Activated T-helper 1 cell treated with Interleukin-2 at 50 U/mL for 16 hours (primary cell): ENCODE measurements around the gene LPCAT2.

Source experiments
- DNase-seq: peaks from one replicate; pipeline ENCODE4 v3.0.0-alpha.2; 2020; ENCODE audit warnings: low read depth

LPCAT2 gene, protein sequence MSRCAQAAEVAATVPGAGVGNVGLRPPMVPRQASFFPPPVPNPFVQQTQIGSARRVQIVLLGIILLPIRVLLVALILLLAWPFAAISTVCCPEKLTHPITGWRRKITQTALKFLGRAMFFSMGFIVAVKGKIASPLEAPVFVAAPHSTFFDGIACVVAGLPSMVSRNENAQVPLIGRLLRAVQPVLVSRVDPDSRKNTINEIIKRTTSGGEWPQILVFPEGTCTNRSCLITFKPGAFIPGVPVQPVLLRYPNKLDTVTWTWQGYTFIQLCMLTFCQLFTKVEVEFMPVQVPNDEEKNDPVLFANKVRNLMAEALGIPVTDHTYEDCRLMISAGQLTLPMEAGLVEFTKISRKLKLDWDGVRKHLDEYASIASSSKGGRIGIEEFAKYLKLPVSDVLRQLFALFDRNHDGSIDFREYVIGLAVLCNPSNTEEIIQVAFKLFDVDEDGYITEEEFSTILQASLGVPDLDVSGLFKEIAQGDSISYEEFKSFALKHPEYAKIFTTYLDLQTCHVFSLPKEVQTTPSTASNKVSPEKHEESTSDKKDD

DNA sequence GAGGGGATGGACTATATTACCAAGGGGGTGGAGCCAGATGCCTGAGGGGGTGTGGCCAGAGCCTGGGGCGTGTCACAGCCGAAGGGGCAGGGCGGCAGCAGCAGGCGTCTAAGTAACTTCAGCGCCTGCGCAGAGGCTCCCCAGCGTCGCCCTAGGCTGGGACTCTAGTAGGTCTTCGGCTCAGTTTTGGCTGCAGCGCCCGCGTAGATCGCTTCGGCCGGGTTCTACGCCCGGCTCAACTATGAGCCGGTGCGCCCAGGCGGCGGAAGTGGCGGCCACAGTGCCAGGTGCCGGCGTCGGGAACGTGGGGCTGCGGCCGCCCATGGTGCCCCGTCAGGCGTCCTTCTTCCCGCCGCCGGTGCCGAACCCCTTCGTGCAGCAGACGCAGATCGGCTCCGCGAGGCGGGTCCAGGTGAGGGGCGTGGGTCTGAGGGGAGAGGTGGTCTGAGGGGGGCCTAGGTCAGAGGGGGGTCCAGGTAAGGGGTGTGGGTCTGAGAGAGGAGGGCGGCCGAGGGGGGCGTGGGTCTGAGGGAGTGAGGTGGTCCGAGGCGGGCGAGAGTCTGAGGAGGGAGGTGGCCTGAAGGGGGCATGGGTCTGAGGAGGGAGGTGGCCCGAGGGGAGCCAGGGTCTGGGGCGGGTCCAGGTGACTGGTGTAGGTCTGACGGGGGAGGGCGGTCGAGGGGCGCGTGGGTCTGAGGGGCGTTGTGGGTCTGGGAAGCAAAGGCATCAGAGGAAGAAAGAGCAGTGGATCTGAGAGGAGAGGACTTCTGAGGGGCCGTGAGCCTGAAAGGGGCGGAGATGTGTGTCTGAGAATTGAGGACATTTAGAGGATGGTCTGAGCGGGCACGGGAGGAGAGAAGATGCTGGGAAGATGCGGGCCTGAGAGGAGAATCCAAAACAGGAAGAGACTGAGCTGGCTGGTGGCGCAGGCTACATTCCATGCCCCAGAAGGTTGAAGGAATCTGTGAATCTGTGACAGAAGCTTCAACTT, at the start of gene LPCAT2:
Gene LPCAT2 (plus strand): TSS at position 132 of the 991 bp plus-strand sequence. CDS start 110 bp downstream, at position 242.
- no peak for DNase-seq

- DNase-seq: no peak
These were observed 46.6 kb upstream of the LPCAT2 start for GRCh38 chr16:55462241-55462640.

GRCh38 chr16:55464375-55464774, 44.5 kb upstream of the LPCAT2 start:
- DNase-seq: no peak

DNA sequence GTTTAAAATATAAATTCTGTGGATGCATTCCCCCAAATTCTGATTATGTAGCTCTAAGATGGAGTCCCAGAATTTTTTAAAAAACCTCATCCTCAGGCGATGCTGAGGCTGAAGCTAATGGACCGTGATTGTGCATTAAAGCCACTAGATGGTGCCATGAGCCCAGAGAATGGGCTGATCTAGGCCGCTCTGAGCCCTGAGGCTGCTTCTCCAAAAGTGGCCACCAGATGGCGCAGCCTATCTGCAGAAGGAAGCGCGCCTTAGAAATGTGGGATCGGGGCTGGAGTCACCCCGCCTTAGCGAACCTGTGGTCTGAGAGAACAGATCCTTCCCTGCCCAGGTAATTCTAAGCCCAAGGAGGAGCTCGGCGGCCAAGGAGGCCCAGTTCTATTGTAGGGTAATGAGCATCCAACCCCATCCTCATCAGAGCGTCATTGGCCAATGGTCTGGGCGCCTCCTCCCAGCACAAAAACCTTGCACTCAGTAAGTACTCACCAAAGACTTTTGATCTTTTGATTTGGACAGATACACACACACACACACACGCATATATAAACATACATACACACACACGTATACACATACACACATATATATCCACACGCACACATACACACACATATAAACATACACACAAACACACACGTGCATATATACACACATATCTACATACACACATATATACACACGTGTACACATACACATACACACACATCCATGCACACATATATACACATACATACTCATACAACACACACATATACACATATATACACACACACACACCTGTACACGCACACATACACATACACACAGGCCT, 43.6 kb upstream of the LPCAT2 start:
- DNase-seq: peak; percentile 62

DNA sequence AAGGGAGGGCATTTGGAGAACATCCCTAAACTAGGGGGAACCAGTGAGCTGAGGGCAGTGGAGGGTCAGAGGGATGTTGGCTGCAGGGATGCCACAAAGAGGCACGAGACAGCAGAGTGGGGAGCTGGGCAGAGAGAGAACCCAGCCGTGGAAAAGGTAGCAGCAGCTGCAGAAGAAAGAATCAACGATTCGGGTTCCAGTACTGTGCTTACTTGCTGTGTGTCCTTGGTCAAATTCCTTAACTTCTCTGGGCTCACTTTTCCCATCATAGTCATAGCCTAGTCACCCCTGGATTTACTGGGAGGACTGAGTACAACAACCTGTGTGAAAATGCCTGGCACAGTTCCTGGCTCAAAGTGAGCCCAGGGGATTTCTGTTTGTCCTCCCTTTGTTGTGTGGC, 42.7 kb upstream of the LPCAT2 start:
- no peak for DNase-seq

DNA sequence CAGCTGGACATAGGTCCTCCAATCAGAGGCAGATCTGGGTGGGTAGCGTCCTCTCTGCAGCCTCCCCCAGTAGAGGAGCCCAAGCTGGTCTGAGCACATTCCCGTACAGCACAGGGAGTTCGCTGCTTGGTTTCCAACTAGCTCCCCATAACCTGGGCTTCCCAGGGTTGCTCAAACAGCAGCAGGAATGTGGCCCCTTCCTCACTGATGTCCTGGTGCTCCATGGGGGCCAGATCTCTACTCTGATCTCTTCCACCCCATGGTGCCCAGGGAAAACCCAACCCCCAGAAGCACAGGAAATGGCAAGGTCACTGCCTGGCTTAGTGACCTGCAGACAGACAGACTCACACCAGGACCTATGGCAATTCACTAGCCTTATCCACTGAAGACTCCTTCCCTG, 41.0 kb upstream of the LPCAT2 start:
- DNase-seq: no peak

- DNase-seq: no peak
These were observed 40.4 kb upstream of the LPCAT2 start for GRCh38 chr16:55468352-55468990.

DNA sequence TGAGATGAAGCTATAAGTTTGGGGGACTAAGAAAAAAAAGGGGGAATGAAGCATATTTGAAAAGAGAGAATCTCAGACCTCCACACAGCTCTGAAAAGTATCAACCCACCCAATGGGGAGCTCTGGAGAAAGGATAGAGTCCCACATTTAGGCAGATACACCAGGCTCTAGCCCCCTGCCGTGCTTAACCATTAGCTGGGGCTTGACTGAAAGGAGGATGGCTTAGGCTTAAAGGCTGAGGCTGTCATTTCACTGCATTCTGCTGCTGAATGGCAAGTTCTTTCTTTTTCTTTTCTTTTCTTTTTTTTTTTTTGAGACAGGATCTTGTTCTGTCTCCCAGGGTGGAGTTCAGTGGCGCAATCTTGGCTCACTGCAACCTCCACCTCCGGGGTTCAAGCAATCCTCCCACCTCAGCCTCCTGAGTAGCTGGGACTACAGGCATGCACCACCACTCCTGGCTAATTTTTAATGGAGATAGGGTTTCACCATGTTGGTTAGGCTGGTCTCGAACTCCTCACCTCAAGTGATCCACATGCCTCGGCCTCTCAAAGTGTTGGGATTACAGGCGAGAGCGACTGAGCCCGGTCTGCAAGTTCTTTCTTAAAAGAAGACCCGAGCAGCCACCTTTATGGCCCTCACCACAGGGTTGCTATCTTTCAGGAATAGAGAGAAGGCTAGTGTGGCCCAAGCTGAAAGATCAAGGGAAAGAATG, 38.9 kb upstream of the LPCAT2 start:
- DNase-seq: no peak

DNA sequence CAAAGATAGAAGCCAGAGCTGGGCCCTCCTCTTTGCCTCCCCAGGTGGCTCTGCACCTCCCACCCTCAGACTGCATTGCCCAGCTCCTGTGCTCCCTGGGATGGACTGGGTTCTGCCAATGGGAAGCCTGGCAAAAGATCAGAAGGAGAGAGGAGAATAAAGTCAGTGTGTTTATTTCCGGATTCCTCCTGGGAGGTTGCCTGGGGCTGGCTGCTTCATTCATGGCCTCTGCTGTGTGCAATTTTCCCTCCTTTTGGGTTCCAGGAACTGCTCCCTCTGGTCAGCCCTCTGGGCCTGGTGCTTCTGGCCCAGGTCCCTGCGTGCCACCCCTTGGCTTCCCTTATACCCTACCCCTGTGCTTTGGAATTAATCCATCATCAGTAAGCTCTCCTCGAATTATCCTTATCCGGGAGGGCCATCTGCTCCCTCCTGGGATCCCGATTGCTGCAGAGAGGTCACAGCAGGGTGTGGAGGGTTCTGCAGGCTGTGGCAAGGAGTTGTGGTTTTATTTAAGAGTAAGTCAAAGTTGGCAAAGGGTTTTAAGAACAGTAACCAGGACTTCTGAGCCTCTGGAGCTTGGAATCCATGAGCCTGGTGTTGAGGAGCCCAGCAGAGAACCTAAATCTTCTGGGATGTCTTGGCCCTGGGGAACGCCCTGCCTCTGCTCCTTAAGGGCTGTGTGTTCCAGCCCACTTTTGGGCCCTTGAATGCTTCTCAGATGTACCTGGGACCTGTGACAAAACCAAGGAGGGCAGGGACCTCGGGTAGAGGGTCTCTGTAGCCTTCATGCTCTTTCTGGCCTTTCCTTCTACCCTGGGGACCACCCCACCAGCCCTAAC, 38.1 kb upstream of the LPCAT2 start:
- DNase-seq: no peak

- no peak for DNase-seq
These were observed 37.3 kb upstream of the LPCAT2 start for GRCh38 chr16:55471448-55472097.

DNA sequence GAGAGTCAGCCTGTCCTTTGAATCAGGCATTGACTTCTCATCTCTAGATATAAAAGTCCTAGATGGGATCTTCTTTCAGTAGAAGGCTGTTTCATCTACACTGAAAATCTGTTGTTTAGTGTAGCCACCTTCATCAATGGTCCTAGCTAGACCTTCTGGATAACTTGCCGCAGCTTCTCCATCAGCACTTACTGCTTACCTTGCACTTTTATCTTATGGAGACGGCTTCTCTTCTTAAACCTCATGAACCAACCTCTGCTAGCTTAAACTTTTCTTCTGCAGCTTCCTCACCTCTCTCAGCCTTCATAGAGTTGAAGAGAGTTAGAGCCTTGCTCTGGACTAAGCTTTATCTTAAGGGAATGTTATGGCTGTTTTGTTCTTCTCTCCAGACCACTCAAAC, 35.3 kb upstream of the LPCAT2 start:
- DNase-seq: no peak

DNA sequence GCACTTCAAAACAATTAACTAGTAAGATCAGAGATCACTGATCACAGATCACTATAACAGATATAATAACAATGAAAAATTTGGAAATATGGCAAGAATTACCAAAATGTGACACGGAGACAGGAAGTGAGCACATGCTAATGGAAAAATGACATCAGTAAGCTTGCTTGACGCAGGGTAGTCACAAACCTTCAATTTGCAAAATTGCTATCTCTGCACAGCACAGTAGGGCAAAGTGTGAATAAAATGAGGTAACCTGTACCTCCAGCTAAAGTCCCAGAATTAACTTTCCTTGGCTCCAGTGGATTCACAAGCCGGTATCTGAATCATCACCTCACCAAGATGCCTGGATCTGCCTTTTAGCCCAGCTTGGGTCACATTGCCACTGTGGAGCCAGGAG, 34.1 kb upstream of the LPCAT2 start:
- no peak for DNase-seq

GRCh38 chr16:55475919-55476318, 33.0 kb upstream of the LPCAT2 start:
- DNase-seq: no peak

- DNase-seq: no peak
These were observed 32.0 kb upstream of the LPCAT2 start for GRCh38 chr16:55476625-55477533.

GRCh38 chr16:55477736-55478135, 31.1 kb upstream of the LPCAT2 start:
- no peak for DNase-seq

- no peak for DNase-seq
These were observed 29.9 kb upstream of the LPCAT2 start, which contains the start of gene MMP2 for GRCh38 chr16:55478827-55479429. Gene MMP2 (plus strand): TSS chr16:55479198. CDS start chr16:55479480, 282 bp downstream.

- no peak for DNase-seq
These were observed 29.3 kb upstream of the LPCAT2 start for GRCh38 chr16:55479430-55480140.
